HG03558 (cell line): ENCODE results near the gene PRKCB.
"Not testable (repeated sequence)": the region's sequence is repeated elsewhere in the genome, so short reads cannot be mapped to it uniquely, and the experiment has no call there.

ENCODE experiments used
- ATAC-seq: cut with Tn5 transposase; IDR thresholded peaks from one replicate; pipeline ENCODE4 v1.9.1; 2021; ENCODE audit warnings: moderate number of reproducible peaks; ENCODE audit not compliant: unreplicated experiment; ENCODE audit errors: extremely low read depth

The PRKCB gene

GRCh38 chr16:24027466-24027865 lies 191.7 kb downstream of the PRKCB start:
- ATAC-seq: no peak

- ATAC-seq: not testable (repeated sequence)
These were observed 194.1 kb downstream of the PRKCB start for GRCh38 chr16:24029841-24030240.

- no peak for ATAC-seq
These were observed 199.5 kb downstream of the PRKCB start for GRCh38 chr16:24035127-24035842.

GRCh38 chr16:24036038-24036543 lies 200.3 kb downstream of the PRKCB start:
- ATAC-seq: no peak

GRCh38 chr16:24036614-24037013 lies 200.8 kb downstream of the PRKCB start:
- no peak for ATAC-seq

- ATAC-seq: no peak
These were observed 201.6 kb downstream of the PRKCB start for GRCh38 chr16:24037335-24037734.

GRCh38 chr16:24041834-24042631 lies 206.2 kb downstream of the PRKCB start:
- no peak for ATAC-seq

GRCh38 chr16:24044467-24044866 lies 208.7 kb downstream of the PRKCB start:
- no peak for ATAC-seq

GRCh38 chr16:24045641-24046040 lies 209.9 kb downstream of the PRKCB start:
- ATAC-seq: no peak

GRCh38 chr16:24046442-24046841 lies 210.7 kb downstream of the PRKCB start:
- no peak for ATAC-seq

GRCh38 chr16:24049113-24049512 lies 213.3 kb downstream of the PRKCB start:
- no peak for ATAC-seq

- ATAC-seq: no peak
These were observed 215.3 kb downstream of the PRKCB start for GRCh38 chr16:24051125-24051524.

- ATAC-seq: no peak
These were observed 216.7 kb downstream of the PRKCB start for GRCh38 chr16:24052329-24053098.

GRCh38 chr16:24053099-24053946 lies 217.5 kb downstream of the PRKCB start:
- ATAC-seq: no peak

- no peak for ATAC-seq
These were observed 219.1 kb downstream of the PRKCB start for GRCh38 chr16:24054741-24055491.

- ATAC-seq: no peak
These were observed 226.6 kb downstream of the PRKCB start for GRCh38 chr16:24062270-24062817.

GRCh38 chr16:24069036-24069590 lies 233.3 kb downstream of the PRKCB start:
- no peak for ATAC-seq

- no peak for ATAC-seq
These were observed 235.1 kb downstream of the PRKCB start for GRCh38 chr16:24070851-24071250.
